Measurements from ENCODE around the gene MED13L.

The MED13L gene

GRCh38 chr12:116184763-116185162 lies 92.7 kb downstream of the MED13L start:
- DNase-seq (ENCODE audit: low read depth in 3 of 3): no peak

GRCh38 chr12:116183741-116184141 lies 93.8 kb downstream of the MED13L start:
- no peak for DNase-seq (ENCODE audit: low read depth in 3 of 3)

GRCh38 chr12:116182359-116183063 lies 95.0 kb downstream of the MED13L start:
- no peak for DNase-seq (ENCODE audit: low read depth in 3 of 3)

- DNase-seq (ENCODE audit: low read depth in 3 of 3): no peak
Observed at GRCh38 chr12:116180448-116180847, 97.0 kb downstream of the MED13L start.

- DNase-seq (ENCODE audit: low read depth in 3 of 3): no peak
Observed at GRCh38 chr12:116179384-116179783, 98.1 kb downstream of the MED13L start.

GRCh38 chr12:116177017-116177416 lies 100.5 kb downstream of the MED13L start:
- DNase-seq (ENCODE audit: low read depth in 3 of 3): no peak

GRCh38 chr12:116174904-116175303 lies 102.6 kb downstream of the MED13L start:
- DNase-seq (ENCODE audit: low read depth in 3 of 3): no peak

- no peak for DNase-seq (ENCODE audit: low read depth in 3 of 3)
Observed at GRCh38 chr12:116174006-116174405, 103.5 kb downstream of the MED13L start.

GRCh38 chr12:116172224-116172849 lies 105.2 kb downstream of the MED13L start:
- DNase-seq (ENCODE audit: low read depth in 3 of 3): peak; percentile 21 to 38 (median 23)

- no peak for DNase-seq (ENCODE audit: low read depth in 3 of 3)
Observed at GRCh38 chr12:116171549-116171948, 105.9 kb downstream of the MED13L start.

GRCh38 chr12:116169071-116169470 lies 108.4 kb downstream of the MED13L start:
- no peak for DNase-seq (ENCODE audit: low read depth in 3 of 3)

- DNase-seq (ENCODE audit: low read depth in 3 of 3): no peak
Observed at GRCh38 chr12:116166306-116166705, 111.2 kb downstream of the MED13L start.

- DNase-seq (ENCODE audit: low read depth in 3 of 3): no peak
Observed at GRCh38 chr12:116165036-116165425, 112.5 kb downstream of the MED13L start.

GRCh38 chr12:116164250-116165035 lies 113.0 kb downstream of the MED13L start:
- no peak for DNase-seq (ENCODE audit: low read depth in 3 of 3)

- DNase-seq (ENCODE audit: low read depth in 3 of 3): no peak
Observed at GRCh38 chr12:116162071-116162470, 115.4 kb downstream of the MED13L start.

- DNase-seq (ENCODE audit: low read depth in 3 of 3): no peak
Observed at GRCh38 chr12:116161588-116161987, 115.9 kb downstream of the MED13L start.

- no peak for DNase-seq (ENCODE audit: low read depth in 3 of 3)
Observed at GRCh38 chr12:116160883-116161458, 116.5 kb downstream of the MED13L start.

GRCh38 chr12:116160231-116160630 lies 117.3 kb downstream of the MED13L start:
- no peak for DNase-seq (ENCODE audit: low read depth in 3 of 3)

GRCh38 chr12:116159593-116160200 lies 117.8 kb downstream of the MED13L start:
- DNase-seq (ENCODE audit: low read depth in 3 of 3): no peak

- no peak for DNase-seq (ENCODE audit: low read depth in 3 of 3)
Observed at GRCh38 chr12:116159175-116159574, 118.3 kb downstream of the MED13L start.

GRCh38 chr12:116157845-116158267 lies 119.6 kb downstream of the MED13L start:
- DNase-seq (ENCODE audit: low read depth in 3 of 3): no peak

GRCh38 chr12:116156614-116157013 lies 120.9 kb downstream of the MED13L start:
- no peak for DNase-seq (ENCODE audit: low read depth in 3 of 3)
